Ishikawa (cell line): Measurements from ENCODE around the gene OSBPL6.

ENCODE experiments used
- EGR1 ChIP-seq: IDR thresholded peaks from 2 replicates; pipeline ENCODE4 v1.6.1; 2012
- RAD21 ChIP-seq: IDR thresholded peaks from 2 replicates; pipeline ENCODE4 v1.6.1; 2012; ENCODE audit warnings: low read depth
- TEAD4 ChIP-seq: IDR thresholded peaks from 2 replicates; pipeline ENCODE4 v1.6.1; 2012
- YY1 ChIP-seq: IDR thresholded peaks from 2 replicates; pipeline ENCODE4 v1.6.1; 2012; ENCODE audit warnings: low read depth
- TF ChIP-seq, protein P1 (sequence below): IDR thresholded peaks from 2 replicates; pipeline ENCODE4 v1.6.1; 2012

DNA sequence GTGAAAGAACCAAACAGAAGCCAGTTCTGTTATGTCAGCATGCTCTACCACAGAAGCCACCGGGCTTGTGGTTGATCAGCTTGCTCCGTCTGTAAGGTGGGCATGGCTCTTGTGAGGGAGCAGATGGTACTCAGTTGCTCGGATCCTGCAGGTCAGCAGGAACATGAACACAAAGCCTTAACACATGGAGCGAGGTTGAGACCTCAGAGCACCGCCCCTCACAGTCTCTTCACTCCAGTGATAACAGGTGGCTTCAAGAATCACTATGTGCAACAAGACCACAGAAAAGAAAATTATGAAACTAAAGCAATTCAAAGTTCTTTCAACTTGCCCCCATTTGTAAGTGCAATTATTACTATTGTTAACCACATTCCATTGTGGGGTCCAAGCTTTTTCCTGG lies 72.1 kb downstream of the OSBPL6 start:
- no peak for TF ChIP-seq RAD21
- TF ChIP-seq, protein P1, sequence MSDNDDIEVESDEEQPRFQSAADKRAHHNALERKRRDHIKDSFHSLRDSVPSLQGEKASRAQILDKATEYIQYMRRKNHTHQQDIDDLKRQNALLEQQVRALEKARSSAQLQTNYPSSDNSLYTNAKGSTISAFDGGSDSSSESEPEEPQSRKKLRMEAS, result no peak
- no peak for TF ChIP-seq YY1
- no peak for TF ChIP-seq EGR1
- no peak for TF ChIP-seq TEAD4
